Bronchial epithelial cell (primary cell): ENCODE data around the gene NSFL1C. TPM values are rescaled to one million over a fixed set of nuclear protein-coding genes. Genes with fewer than 3 reads are reported as not detected.
A peak's percentile ranks its signal among the peaks of the same experiment; 100 is the strongest.

Source experiments
- DNase-seq: peaks from one replicate; pipeline ENCODE4 v3.0.0-alpha.2; 2010; ENCODE audit warnings: low read depth
- FAIRE-seq: peaks from 2 replicates; lab custom pipeline; 2011; peaks lifted over from hg19 to GRCh38; lab: Jason Lieb, UNC
- H3K27me3 ChIP-seq: 2 replicates; pipeline ENCODE4 v1.5.1; 2011; ENCODE audit warnings: low read length; ENCODE audit not compliant: control insufficient read depth, insufficient read depth
- H3K36me3 ChIP-seq: 2 replicates; pipeline ENCODE4 v1.5.1; 2011; ENCODE audit warnings: low read length; ENCODE audit not compliant: control insufficient read depth, insufficient read depth
- H3K4me3 ChIP-seq: 2 replicates; pipeline ENCODE4 v1.5.1; 2011; ENCODE audit warnings: mild to moderate bottlenecking, low read depth, low read length, control low read depth
- CTCF ChIP-seq: IDR thresholded peaks from 2 replicates; pipeline ENCODE4 v1.5.1; 2011; ENCODE audit warnings: mild to moderate bottlenecking, moderate library complexity, low read length, control low read depth, inconsistent platforms; ENCODE audit not compliant: insufficient read depth, severe bottlenecking
- total RNA-seq: library from RNA; depleted of rRNA; stranded (reverse); fragments of >200 nt; gene quantifications from 2 replicates; pipeline ENCODE4 v1.2.1, GENCODE V29; 2014

Gene NSFL1C
- 18.7 and 19.7 TPM in 2 replicates for total RNA-seq

GRCh38 chr20:1466211-1467081 is at the start of gene NSFL1C:
Gene NSFL1C (minus strand): TSS chr20:1466849. CDS start chr20:1466824, 25 bp downstream.
- TF ChIP-seq CTCF: peak; percentile 90
- Histone ChIP-seq H3K27me3 (no peaks in the 10 kb centered on the region), H3K4me3 (peak within 1 kb of the TSS; percentile 77), H3K36me3 (peaks cover 18% of the 10 kb centered on the region)
- DNase-seq (peak; percentile 81), FAIRE-seq (no peak)

- FAIRE-seq: peak; percentile 18
- H3K36me3 ChIP-seq: no peaks in the 10 kb centered on the region
- H3K4me3 ChIP-seq: no peak overlapping the region
- H3K27me3 ChIP-seq: peaks cover 1% of the 10 kb centered on the region
- DNase-seq: no peak
- TF ChIP-seq CTCF: no peak
Measured at GRCh38 chr20:1513801-1514200, 47.2 kb upstream of the NSFL1C start.

- Histone ChIP-seq H3K36me3 (no peaks in the 10 kb centered on the region), H3K27me3 (no peaks in the 10 kb centered on the region), H3K4me3 (no peak overlapping the region)
- FAIRE-seq (peak; percentile 23), DNase-seq (peak; percentile 34)
- TF ChIP-seq CTCF: peak; percentile 60
Measured at GRCh38 chr20:1509237-1509636, 42.6 kb upstream of the NSFL1C start.

- H3K27me3 ChIP-seq: no peaks in the 10 kb centered on the region
- no peaks in the 10 kb centered on the region for H3K36me3 ChIP-seq
- no peak overlapping the region for H3K4me3 ChIP-seq
- TF ChIP-seq CTCF: no peak
- DNase-seq (no peak), FAIRE-seq (peak; percentile 18)
Measured at GRCh38 chr20:1508574-1508973, 41.9 kb upstream of the NSFL1C start.

GRCh38 chr20:1507276-1507675 is 40.6 kb upstream of the NSFL1C start:
- H3K36me3 ChIP-seq: no peaks in the 10 kb centered on the region
- no peaks in the 10 kb centered on the region for H3K27me3 ChIP-seq
- no peak overlapping the region for H3K4me3 ChIP-seq
- FAIRE-seq (no peak), DNase-seq (no peak)
- no peak for TF ChIP-seq CTCF
